GM12878 (cell line): ENCODE measurements around the gene SSH2. TPM values are rescaled to one million over a fixed set of nuclear protein-coding genes. Genes with fewer than 3 reads are reported as not detected.

Experiments used
- ATAC-seq: fragments of 200-7000 bp; cut with Tn5 transposase; 3 replicates; pipeline ENCODE4 v1.9.1; 2020; ENCODE audit warnings: mild to moderate bottlenecking, moderate library complexity
- BruUV-seq: library from RNA; stranded (reverse); fragments of 400-500 nt; replicated peaks from 2 replicates; lab custom pipeline; 2021; lab: Mats Ljungman, UMichigan
- CTCF ChIA-PET: fragments of 300-600 bp; sonication (Branson Sonifier 250); formaldehyde crosslinking; extraction: SDS; loops from one replicate; lab custom pipeline; 2021; ENCODE audit warnings: inconsistent platforms; lab: Yijun Ruan, JAX
- POLR2A ChIA-PET: fragments of 350-600 bp; formaldehyde crosslinking; extraction: SDS; loops from one replicate; lab custom pipeline; 2021; ENCODE audit warnings: inconsistent platforms; lab: Charles Lee
- RAD21 ChIA-PET: fragments of 300-600 bp; sonication (Branson Sonifier 250); formaldehyde crosslinking; loops from one replicate; lab custom pipeline; 2023; ENCODE audit warnings: antibody characterized with exemption; ENCODE audit not compliant: unreplicated experiment; lab: Charles Lee
- SMC1A ChIA-PET: fragments of 300-600 bp; sonication (Branson Sonifier 250); formaldehyde crosslinking; loops from one replicate; lab custom pipeline; 2023; ENCODE audit not compliant: unreplicated experiment, uncharacterized antibody; lab: Charles Lee
- DNase-seq: peaks from one replicate; pipeline ENCODE4 v3.0.0-alpha.2; 2011; ENCODE audit warnings: low read depth, low spot score
- FAIRE-seq: peaks from 3 replicates; lab custom pipeline; 2011; peaks lifted over from hg19 to GRCh38; lab: Jason Lieb, UNC
- H2AFZ ChIP-seq: 2 replicates; pipeline ENCODE4 v1.6.0; 2011; ENCODE audit warnings: low read depth, low read length, control low read depth; ENCODE audit not compliant: control insufficient read depth
- H3K27ac ChIP-seq: 2 replicates; pipeline ENCODE4 v1.5.1; 2011; ENCODE audit warnings: control low read depth; ENCODE audit not compliant: control insufficient read depth, insufficient read depth
- H3K27me3 ChIP-seq, 2 experiments: replicated peaks in 1 of 2; 2 replicates each; pipeline versions ENCODE4 v1.6.0 to v1.6.1; 2011; ENCODE audit warnings: low read length in 1 of 2; ENCODE audit not compliant: control insufficient read depth in 2 of 2, insufficient read depth in 2 of 2
- H3K36me3 ChIP-seq, 2 experiments: 2 replicates each; pipeline ENCODE4 v1.5.1; 2011; ENCODE audit warnings: low read length in 1 of 2; ENCODE audit not compliant: control insufficient read depth in 2 of 2, insufficient read depth in 2 of 2
- H3K4me1 ChIP-seq: 2 replicates; pipeline ENCODE4 v1.6.1; 2011; ENCODE audit warnings: mild to moderate bottlenecking, low read length, moderate library complexity, mixed read lengths; ENCODE audit not compliant: control insufficient read depth, insufficient read depth
- H3K4me2 ChIP-seq: 2 replicates; pipeline ENCODE4 v1.6.0; 2011; ENCODE audit warnings: control low read depth; ENCODE audit not compliant: control insufficient read depth, insufficient read depth
- H3K4me3 ChIP-seq: fragments of 200-600 bp; sonication (generic); 2 replicates; pipeline ENCODE4 v1.5.1; 2016
- H3K79me2 ChIP-seq: 2 replicates; pipeline ENCODE4 v1.6.0; 2011; ENCODE audit warnings: low read length; ENCODE audit not compliant: control insufficient read depth, insufficient read depth
- H3K9ac ChIP-seq: 2 replicates; pipeline ENCODE4 v1.8.0; 2011; ENCODE audit warnings: low read length, control low read depth, mixed read lengths; ENCODE audit not compliant: control insufficient read depth, insufficient read depth
- H3K9me3 ChIP-seq: replicated peaks from 3 replicates; pipeline ENCODE4 v1.5.1; 2011; ENCODE audit warnings: mild to moderate bottlenecking, low read length; ENCODE audit not compliant: control insufficient read depth, insufficient read depth
- H4K20me1 ChIP-seq: 2 replicates; pipeline ENCODE4 v1.6.0; 2011; ENCODE audit not compliant: control insufficient read depth, insufficient read depth
- HDGF ChIP-seq: fragments of 450-650 bp; IDR thresholded peaks from 2 replicates; pipeline ENCODE4 v1.6.1; 2016; ENCODE audit warnings: antibody characterized with exemption
- IKZF1 ChIP-seq: fragments of 450-650 bp; conservative IDR thresholded peaks from 2 replicates; pipeline ENCODE4 v1.6.1; 2017; ENCODE audit warnings: antibody characterized with exemption, mild to moderate bottlenecking
- TARDBP ChIP-seq: IDR thresholded peaks from 2 replicates; pipeline ENCODE4 v1.6.1; 2016; ENCODE audit warnings: borderline replicate concordance
- ZBTB11 ChIP-seq: fragments of 450-650 bp; formaldehyde crosslinking; IDR thresholded peaks from 2 replicates; pipeline ENCODE4 v1.5.0; 2022; ENCODE audit warnings: mild to moderate bottlenecking, missing genetic modification characterization
- in situ Hi-C: fragments of 300-500 bp; cut with MboI; formaldehyde crosslinking; loops from 9 replicates; pipeline ENCODE4 v1.14.3; 2018; ENCODE audit warnings: mixed read lengths
- intact Hi-C: fragments of 100-400 bp; cut with micrococcal nuclease; formaldehyde crosslinking; loops from one replicate; pipeline ENCODE4 v1.14.2; 2022; ENCODE audit not compliant: unreplicated experiment
- polyA plus RNA-seq, 11 experiments: library from polyadenylated mRNA; depleted of rRNA in 4 of 11; unstranded in 6 of 11; stranded (reverse) in 5 of 11; fragments of >200 nt; fragmentation: Nextera tagmentation in 4 of 11; fragmentation: Illumina TruSeq in 1 of 11; extraction: Ambion mirVana in 4 of 11; extraction: Trizol in 1 of 11; gene quantifications; 1 replicate in 1 of 11; 2 replicates in 10 of 11; pipeline versions ENCODE4 v1.2.1 to v1.2.3, GENCODE V29; 2011 to 2016; ENCODE audit warnings: inconsistent platforms in 2 of 11, missing spikeins in 2 of 11, low read depth in 1 of 11
- total RNA-seq, 4 experiments: library from RNA; depleted of rRNA in 3 of 4; stranded (reverse); fragments of >200 nt in 3 of 4; fragmentation: Illumina TruSeq in 1 of 4; extraction: Trizol in 1 of 4; gene quantifications; 2 replicates each; pipeline versions ENCODE4 v1.2.1 to v1.2.3, GENCODE V29; 2013 to 2021

SSH2 gene
- total and polyA plus RNA-seq, 10 of the 15 experiments (the other 5 are each of a cell fraction or from before 2014, with no cell fraction given), result 9.3 to 65.9 (median 34.0) TPM

- ChIA-PET RAD21 (interaction anchor here (0.6 to 1.2 kb wide), 3 partner anchors 13 to 181 kb away, joined by 3 to 5 read pairs (median 3); no protein-coding TSS in a partner anchor), CTCF (interaction anchor here (2.3 kb wide), 1 partner anchor 110 kb away, joined by 7 read pairs; no protein-coding TSS in a partner anchor), SMC1A (interaction anchor here (0.6 kb wide), 2 partner anchors 97 to 160 kb away, joined by 3 read pairs; no protein-coding TSS in a partner anchor), POLR2A (interaction anchor here (0.5 kb wide), 1 partner anchor 87 kb away, joined by 3 read pairs; no protein-coding TSS in a partner anchor)
- DNase-seq (no peak), ATAC-seq (no peak)
- H2AFZ ChIP-seq, result no peak overlapping the region
- H3K36me3 ChIP-seq, result peaks cover 5 to 37% of the 10 kb centered on the region in 2 experiments
- H3K27me3 ChIP-seq, result no peaks in the 10 kb centered on the region
- H3K9ac ChIP-seq, result no peak overlapping the region
- no TSS peak for BruUV-seq
- H3K27ac ChIP-seq, result no peak overlapping the region
- in situ Hi-C loops, result no loop called here
- TF ChIP-seq ZBTB11 (no peak), TARDBP (no peak), IKZF1 (no peak), HDGF (no peak)
- TF ChIP-seq, all 136 proteins: peak for 0
- no peaks in the 10 kb centered on the region for H3K79me2 ChIP-seq
- no peak overlapping the region for H3K4me2 ChIP-seq
- intact Hi-C loops, result no loop called here
- no peaks in the 10 kb centered on the region for H4K20me1 ChIP-seq
- peaks cover 10% of the 10 kb centered on the region for H3K4me1 ChIP-seq
- no peak overlapping the region for H3K4me3 ChIP-seq
- no peak for FAIRE-seq
- no peaks in the 10 kb centered on the region for H3K9me3 ChIP-seq
Observed at GRCh38 chr17:29669266-29669665, 260.8 kb downstream of the SSH2 start.
